Osteocyte (in vitro differentiated cells): ENCODE results near the gene CDYL. TPM values are rescaled to one million over a fixed set of nuclear protein-coding genes. Genes with fewer than 3 reads are reported as not detected.

Source experiments
- DNase-seq: peaks from one replicate; pipeline ENCODE4 v3.0.0; 2021; ENCODE audit warnings: mixed read lengths; ENCODE audit not compliant: unreplicated experiment; ENCODE audit errors: extremely low spot score
- H3K27ac Mint-ChIP-seq: one replicate; pipeline ENCODE4 v1.8.0; 2021; ENCODE audit warnings: mild to moderate bottlenecking, mixed read lengths; ENCODE audit not compliant: unreplicated experiment
- H3K27me3 Mint-ChIP-seq: one replicate; pipeline ENCODE4 v1.8.0; 2021; ENCODE audit warnings: mixed read lengths; ENCODE audit not compliant: unreplicated experiment
- H3K36me3 Mint-ChIP-seq: one replicate; pipeline ENCODE4 v1.8.0; 2021; ENCODE audit warnings: mixed read lengths; ENCODE audit not compliant: unreplicated experiment
- H3K4me1 Mint-ChIP-seq: one replicate; pipeline ENCODE4 v1.8.0; 2021; ENCODE audit warnings: mixed read lengths; ENCODE audit not compliant: unreplicated experiment
- H3K4me3 Mint-ChIP-seq: one replicate; pipeline ENCODE4 v1.8.0; 2021; ENCODE audit warnings: mild to moderate bottlenecking, moderate library complexity, mixed read lengths; ENCODE audit not compliant: unreplicated experiment
- H3K9me3 Mint-ChIP-seq: one replicate; pipeline ENCODE4 v1.8.0; 2021; ENCODE audit warnings: mixed read lengths; ENCODE audit not compliant: unreplicated experiment
- total RNA-seq: library from RNA; stranded (reverse); gene quantifications from 2 replicates; pipeline ENCODE4 v1.2.1, GENCODE V29; 2021
- TF ChIP-seq, protein P1 (sequence below): fragments of 200-600 bp; sonication (generic); IDR thresholded peaks from 2 replicates; pipeline ENCODE4 v1.5.0; 2021; ENCODE audit warnings: antibody characterized with exemption, mild to moderate bottlenecking, moderate library complexity

CDYL gene
- total RNA-seq, 1 donor from 2014 or later = 39.8 TPM

GRCh38 chr6:4890627-4891026 lies 114.4 kb downstream of the CDYL start:
- H3K27ac Mint-ChIP-seq = no peak overlapping the region
- H3K27me3 Mint-ChIP-seq = no peaks in the 10 kb centered on the region
- peaks cover 19% of the 10 kb centered on the region for H3K36me3 Mint-ChIP-seq
- DNase-seq = no peak
- H3K9me3 Mint-ChIP-seq = no peaks in the 10 kb centered on the region
- peaks cover 9% of the 10 kb centered on the region for H3K4me1 Mint-ChIP-seq
- TF ChIP-seq, protein P1, sequence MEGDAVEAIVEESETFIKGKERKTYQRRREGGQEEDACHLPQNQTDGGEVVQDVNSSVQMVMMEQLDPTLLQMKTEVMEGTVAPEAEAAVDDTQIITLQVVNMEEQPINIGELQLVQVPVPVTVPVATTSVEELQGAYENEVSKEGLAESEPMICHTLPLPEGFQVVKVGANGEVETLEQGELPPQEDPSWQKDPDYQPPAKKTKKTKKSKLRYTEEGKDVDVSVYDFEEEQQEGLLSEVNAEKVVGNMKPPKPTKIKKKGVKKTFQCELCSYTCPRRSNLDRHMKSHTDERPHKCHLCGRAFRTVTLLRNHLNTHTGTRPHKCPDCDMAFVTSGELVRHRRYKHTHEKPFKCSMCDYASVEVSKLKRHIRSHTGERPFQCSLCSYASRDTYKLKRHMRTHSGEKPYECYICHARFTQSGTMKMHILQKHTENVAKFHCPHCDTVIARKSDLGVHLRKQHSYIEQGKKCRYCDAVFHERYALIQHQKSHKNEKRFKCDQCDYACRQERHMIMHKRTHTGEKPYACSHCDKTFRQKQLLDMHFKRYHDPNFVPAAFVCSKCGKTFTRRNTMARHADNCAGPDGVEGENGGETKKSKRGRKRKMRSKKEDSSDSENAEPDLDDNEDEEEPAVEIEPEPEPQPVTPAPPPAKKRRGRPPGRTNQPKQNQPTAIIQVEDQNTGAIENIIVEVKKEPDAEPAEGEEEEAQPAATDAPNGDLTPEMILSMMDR = no peak
- H3K4me3 Mint-ChIP-seq = no peak overlapping the region

DNA sequence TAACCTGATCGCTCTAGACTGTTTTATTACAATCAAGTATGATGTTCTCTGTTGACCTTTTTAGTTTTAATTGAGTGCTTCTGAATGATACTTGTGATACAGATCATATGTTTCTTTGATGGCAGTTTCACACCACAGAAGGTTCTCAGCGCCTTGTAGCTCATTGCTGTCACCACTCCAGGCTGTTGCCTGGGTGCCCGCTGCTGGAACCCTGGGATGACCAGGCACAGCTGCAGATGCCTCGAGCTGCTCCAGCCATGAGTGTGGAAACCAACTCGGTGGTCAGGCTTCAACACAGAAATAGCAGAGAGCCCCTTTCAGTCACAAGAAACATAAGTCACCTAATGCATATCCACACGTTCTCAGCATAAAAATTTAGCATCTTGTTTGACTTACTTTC lies 114.9 kb downstream of the CDYL start:
- Mint-ChIP-seq H3K9me3 (no peaks in the 10 kb centered on the region), H3K27me3 (no peaks in the 10 kb centered on the region), H3K36me3 (peaks cover 19% of the 10 kb centered on the region), H3K4me1 (peaks cover 9% of the 10 kb centered on the region), H3K4me3 (no peak overlapping the region), H3K27ac (no peak overlapping the region)
- DNase-seq = no peak
- TF ChIP-seq, protein P1 = no peak

- peaks cover 19% of the 10 kb centered on the region for H3K4me1 Mint-ChIP-seq
- TF ChIP-seq, protein P1 = no peak
- H3K27me3 Mint-ChIP-seq = no peaks in the 10 kb centered on the region
- no peak for DNase-seq
- no peaks in the 10 kb centered on the region for H3K9me3 Mint-ChIP-seq
- H3K27ac Mint-ChIP-seq = no peak overlapping the region
- H3K36me3 Mint-ChIP-seq = peaks cover 22% of the 10 kb centered on the region
- H3K4me3 Mint-ChIP-seq = no peak overlapping the region
Observed at GRCh38 chr6:4892785-4893485, 116.7 kb downstream of the CDYL start.

GRCh38 chr6:4894049-4894448 lies 117.8 kb downstream of the CDYL start:
- Mint-ChIP-seq H3K36me3 (peaks cover 24% of the 10 kb centered on the region), H3K4me1 (peaks cover 19% of the 10 kb centered on the region), H3K27me3 (no peaks in the 10 kb centered on the region), H3K27ac (no peak overlapping the region), H3K4me3 (no peak overlapping the region), H3K9me3 (peaks cover 2% of the 10 kb centered on the region)
- no peak for DNase-seq
- TF ChIP-seq, protein P1 = no peak

DNA sequence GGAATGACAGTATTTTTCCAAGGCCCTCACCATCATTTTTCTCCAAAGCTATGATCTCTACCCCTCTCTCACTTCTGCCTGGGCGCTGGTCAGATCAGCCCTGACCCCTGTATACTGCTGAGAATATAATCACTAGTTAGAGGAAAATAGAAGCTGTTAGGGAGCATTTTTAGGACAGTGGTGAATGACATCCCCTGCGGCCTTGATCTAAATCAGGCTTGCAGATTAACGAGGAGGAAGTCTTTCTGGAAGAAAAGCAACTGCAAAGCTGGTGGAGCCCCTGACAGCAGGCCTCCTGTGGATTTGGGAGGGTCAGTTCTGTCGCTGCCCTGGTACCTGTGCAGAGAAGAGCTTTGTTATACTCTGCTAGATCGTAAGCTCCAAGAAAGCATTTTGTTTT lies 119.8 kb downstream of the CDYL start:
- DNase-seq = no peak
- H3K27me3 Mint-ChIP-seq = no peaks in the 10 kb centered on the region
- H3K9me3 Mint-ChIP-seq = peaks cover 11% of the 10 kb centered on the region
- TF ChIP-seq, protein P1 = no peak
- peaks cover 11% of the 10 kb centered on the region for H3K4me1 Mint-ChIP-seq
- H3K4me3 Mint-ChIP-seq = no peak overlapping the region
- H3K36me3 Mint-ChIP-seq = peaks cover 33% of the 10 kb centered on the region
- no peak overlapping the region for H3K27ac Mint-ChIP-seq
